Loucy (cell line): Measurements from ENCODE around the gene NRSN1.

Experiments
- CTCF ChIP-seq: fragments of 200-600 bp; sonication (generic); conservative IDR thresholded peaks from 2 replicates; pipeline ENCODE4 v1.5.1; 2014; ENCODE audit warnings: mild to moderate bottlenecking, antibody characterized with exemption, low read length
- EZH2phosphoT487 ChIP-seq: fragments of 200-600 bp; IDR thresholded peaks from 2 replicates; pipeline ENCODE4 v1.6.1; 2018; ENCODE audit warnings: antibody characterized with exemption, mild to moderate bottlenecking, moderate library complexity, borderline replicate concordance

- no peak for TF ChIP-seq CTCF
- no peak for TF ChIP-seq EZH2phosphoT487
These were observed 28.1 kb downstream of the NRSN1 start for GRCh38 chr6:24154121-24154520.
